Epithelial cell of proximal tubule (primary cell): ENCODE data around the gene METTL9. TPM values are rescaled to one million over a fixed set of nuclear protein-coding genes. Genes with fewer than 3 reads are reported as not detected.
"Not testable (repeated sequence)": the region's sequence is repeated elsewhere in the genome, so short reads cannot be mapped to it uniquely, and the experiment has no call there.

Experiments
- DNase-seq: peaks from one replicate; pipeline ENCODE4 v3.0.0-alpha.2; 2011; ENCODE audit warnings: low read depth
- H3K4me3 ChIP-seq: 2 replicates; pipeline ENCODE4 v1.5.1; 2011; ENCODE audit warnings: low read depth, mild to moderate bottlenecking, low read length
- total RNA-seq: library from RNA; depleted of rRNA; stranded (reverse); fragments of >200 nt; gene quantifications from 2 replicates; pipeline ENCODE4 v1.2.3, GENCODE V29; 2015
- TF ChIP-seq, protein P1 (sequence below): conservative IDR thresholded peaks from 2 replicates; pipeline ENCODE4 v1.5.1; 2012; ENCODE audit warnings: low read depth, mild to moderate bottlenecking, low read length

The METTL9 gene
- total RNA-seq, 1 donor from 2014 or later = 149 TPM

DNA sequence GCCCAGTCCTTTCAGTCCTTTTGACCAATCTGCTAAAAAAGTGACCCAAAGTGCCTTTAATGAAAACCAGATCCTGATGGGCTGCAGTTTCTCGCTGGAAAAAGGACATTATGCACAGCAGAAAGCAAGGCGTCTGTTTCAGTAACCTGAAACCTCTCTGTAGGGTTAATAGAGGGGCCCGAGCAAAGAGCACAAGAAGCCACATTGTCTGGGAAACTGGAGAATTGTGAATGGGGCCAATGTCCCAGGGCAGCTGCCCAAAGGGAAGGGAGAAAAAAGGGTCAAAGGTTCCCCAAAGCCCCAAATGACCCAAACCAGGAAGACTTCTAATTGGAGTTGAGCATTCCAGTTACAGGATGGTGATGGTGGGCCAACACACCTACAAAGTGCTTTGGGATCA is 67.4 kb downstream of the METTL9 start:
- TF ChIP-seq, protein P1, sequence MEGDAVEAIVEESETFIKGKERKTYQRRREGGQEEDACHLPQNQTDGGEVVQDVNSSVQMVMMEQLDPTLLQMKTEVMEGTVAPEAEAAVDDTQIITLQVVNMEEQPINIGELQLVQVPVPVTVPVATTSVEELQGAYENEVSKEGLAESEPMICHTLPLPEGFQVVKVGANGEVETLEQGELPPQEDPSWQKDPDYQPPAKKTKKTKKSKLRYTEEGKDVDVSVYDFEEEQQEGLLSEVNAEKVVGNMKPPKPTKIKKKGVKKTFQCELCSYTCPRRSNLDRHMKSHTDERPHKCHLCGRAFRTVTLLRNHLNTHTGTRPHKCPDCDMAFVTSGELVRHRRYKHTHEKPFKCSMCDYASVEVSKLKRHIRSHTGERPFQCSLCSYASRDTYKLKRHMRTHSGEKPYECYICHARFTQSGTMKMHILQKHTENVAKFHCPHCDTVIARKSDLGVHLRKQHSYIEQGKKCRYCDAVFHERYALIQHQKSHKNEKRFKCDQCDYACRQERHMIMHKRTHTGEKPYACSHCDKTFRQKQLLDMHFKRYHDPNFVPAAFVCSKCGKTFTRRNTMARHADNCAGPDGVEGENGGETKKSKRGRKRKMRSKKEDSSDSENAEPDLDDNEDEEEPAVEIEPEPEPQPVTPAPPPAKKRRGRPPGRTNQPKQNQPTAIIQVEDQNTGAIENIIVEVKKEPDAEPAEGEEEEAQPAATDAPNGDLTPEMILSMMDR = no peak
- no peak overlapping the region for H3K4me3 ChIP-seq
- no peak for DNase-seq

DNA sequence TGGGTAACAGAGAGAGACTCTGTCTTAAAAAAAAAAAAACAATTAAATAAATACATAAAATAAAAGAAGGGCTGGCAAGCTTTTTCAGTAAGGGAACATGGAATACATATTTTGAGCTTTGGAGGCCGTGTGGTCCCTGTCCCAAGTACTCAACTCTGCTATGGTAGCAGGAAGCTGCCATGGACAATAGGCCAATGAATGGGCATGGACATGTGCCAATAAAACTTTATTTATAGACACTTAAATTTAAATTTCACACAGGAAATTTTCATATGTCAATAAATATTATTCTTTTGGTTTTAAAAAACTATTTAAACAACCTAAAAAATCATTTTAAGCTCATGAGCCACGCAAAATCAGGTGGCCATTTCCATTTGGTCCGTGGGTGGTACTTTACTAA is 68.2 kb downstream of the METTL9 start:
- H3K4me3 ChIP-seq = no peak overlapping the region
- TF ChIP-seq, protein P1 = no peak
- DNase-seq = no peak

DNA sequence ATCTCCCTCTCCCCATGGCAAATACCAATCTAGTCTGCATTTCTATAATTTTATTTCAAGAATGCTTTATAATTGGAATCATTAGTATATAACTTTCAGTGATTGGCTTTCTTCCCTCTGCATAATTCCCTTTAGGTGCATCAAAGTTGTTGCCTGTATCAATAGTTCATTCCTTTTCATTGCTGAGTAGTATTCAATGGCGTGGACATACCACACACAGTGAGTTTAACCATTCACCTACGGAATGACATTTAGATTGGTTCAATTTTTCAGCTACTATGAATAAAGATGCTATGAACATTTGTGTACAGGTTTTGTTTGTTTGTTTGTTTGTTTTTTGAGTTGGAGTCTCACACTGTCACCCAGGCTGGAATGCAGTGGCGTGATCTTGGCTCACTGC is 74.1 kb downstream of the METTL9 start:
- no peak overlapping the region for H3K4me3 ChIP-seq
- DNase-seq = no peak
- TF ChIP-seq, protein P1 = no peak

DNA sequence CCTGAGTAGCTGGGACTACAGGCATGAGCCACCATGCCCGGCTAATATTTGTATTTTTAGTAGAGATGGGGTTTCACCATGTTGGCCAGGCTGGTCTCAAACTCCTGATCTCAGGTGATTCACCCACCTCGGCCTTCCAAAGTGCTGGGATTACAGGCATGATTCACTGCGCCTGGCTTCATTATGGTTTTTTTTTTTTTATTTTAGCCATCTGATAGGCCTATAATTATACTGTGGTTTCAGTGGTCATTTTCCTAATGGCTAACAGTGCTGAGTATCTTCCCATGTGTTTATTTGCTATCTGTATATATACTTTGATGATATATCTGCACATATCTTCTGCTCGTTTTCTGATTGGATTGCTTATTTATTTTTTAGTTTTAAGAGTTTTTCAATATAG is 75.1 kb downstream of the METTL9 start:
- not testable (repeated sequence) for H3K4me3 ChIP-seq, DNase-seq

DNA sequence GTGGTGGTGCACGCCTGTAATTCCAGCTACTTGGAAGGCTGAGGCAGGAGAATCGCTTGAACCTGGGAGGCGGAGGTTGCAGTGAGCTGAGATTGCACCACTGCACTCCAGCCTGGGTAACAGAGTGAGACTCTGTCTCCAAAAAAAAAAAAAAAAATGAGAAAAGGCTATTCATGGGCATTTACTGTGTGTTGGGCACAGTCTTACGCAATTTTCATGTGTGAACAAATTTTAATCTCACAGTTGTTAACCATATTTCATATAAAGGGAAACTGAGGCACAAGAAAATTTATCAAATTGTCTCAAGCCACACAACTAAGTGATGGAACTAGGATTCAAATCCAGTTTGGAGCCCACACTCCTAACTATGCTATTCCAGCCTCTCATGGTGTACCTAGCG is 81.3 kb downstream of the METTL9 start:
- H3K4me3 ChIP-seq, DNase-seq: not testable (repeated sequence)

DNA sequence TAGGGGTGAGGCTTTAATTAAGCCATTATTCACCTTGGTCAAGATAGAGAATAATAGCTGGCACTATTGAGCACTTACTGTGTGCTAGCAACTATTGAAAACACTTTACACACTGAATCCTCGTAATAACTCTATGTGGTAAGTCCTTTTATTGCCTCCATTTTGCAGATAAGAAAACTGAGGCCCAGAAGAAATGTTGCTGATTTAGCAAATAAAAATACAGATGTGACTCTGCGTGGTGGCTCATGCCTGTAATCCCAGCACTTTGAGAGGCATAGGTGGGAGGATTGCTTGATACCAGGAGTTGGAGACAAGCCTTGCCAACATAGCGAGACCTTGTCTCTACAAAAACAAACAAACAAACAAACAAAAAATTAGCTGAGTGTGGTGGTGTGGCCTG is 83.8 kb downstream of the METTL9 start:
- DNase-seq = no peak
- no peak overlapping the region for H3K4me3 ChIP-seq
- TF ChIP-seq, protein P1 = no peak

DNA sequence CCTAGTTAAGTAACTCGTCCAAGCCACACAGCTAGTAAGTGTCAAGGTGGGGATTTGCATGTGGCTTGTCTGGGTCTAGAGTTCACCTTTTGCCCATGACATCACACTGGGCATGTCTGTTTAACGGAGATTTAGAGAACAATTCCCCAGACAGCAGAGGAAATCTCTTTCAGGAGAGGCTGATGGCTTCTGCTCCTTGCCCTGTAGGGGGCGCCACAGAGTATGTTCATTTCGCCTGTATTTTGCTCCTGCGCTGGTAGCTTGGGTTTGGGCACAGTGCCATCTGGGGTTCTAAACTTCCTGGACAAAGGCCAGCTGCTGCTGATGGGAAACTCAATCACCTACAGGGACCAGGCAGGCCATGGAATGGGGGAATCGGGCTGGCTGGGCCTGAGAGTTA is 84.8 kb downstream of the METTL9 start:
- H3K4me3 ChIP-seq = no peak overlapping the region
- no peak for DNase-seq
- TF ChIP-seq, protein P1 = peak; percentile 66

DNA sequence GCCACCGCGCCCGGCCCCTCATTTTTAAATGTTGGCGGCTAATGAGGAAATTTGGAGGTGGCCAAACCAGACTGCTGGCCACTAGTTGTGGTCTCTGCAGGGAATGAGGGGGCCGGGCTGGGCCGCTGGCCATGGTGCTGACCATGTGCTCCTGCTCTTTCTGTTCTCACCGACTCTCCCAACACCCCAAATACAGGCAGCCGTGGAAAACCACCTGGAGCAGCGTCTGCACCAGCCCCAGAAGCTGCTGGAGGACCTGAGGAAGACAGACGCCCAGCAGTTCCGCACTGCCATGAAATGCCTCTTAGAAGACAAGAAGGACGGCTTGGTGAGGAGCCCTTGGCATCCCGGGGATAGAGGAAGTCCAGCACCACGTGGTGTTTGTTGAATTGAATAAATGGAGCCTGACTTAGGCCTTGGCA is 85.7 kb downstream of the METTL9 start:
- DNase-seq = no peak
- TF ChIP-seq, protein P1 = no peak

More for the DNA sequence above, 85.7 kb downstream of the METTL9 start:
- H3K4me3 ChIP-seq = no peak overlapping the region
